Activated CD4-positive, CD25-positive, alpha-beta regulatory T cell treated with anti-CD3 and anti-CD28 coated beads, Interleukin-2, amount 50 U/mL, for 72 hours (primary cell): ENCODE measurements around the gene NRROS.
"Not testable (repeated sequence)": the region's sequence is repeated elsewhere in the genome, so short reads cannot be mapped to it uniquely, and the experiment has no call there.

Source experiments
- DNase-seq: peaks from one replicate; pipeline ENCODE4 v3.0.0; 2021

NRROS gene

DNA sequence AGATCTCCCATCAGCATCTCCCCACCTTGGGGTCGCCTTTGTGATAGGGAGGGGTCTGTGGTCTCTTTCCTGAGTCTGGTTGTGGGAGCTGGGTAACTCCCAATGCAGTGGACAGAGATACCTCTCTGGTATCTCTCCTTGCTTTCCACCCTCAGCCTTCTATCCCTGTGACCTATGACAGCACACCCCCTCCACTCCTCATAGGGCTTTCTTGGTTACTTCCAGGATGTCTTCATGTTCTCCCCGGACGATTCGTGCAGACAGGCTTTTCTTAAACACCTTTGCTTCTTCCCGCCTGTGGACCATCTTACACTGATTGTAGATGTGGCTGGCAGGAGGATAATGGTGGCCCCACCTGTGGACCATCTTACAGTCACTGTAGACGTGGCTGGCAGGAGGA is 14.2 kb upstream of the NRROS start:
- DNase-seq = no peak

DNA sequence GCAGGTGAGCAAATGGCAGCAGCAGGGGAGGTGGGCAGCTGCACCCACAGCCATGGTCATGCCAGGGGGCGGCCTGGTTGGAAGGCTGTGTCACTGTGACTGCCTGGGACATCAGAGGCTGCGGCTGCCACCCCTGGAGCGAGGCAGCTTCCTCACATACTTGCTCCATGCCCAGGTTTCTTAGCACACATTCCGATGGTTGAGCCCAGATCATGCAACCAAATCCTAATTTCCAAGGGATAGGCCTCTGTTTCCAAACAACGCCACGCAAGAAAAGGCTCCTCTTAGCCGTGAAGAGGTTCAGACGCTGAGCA is 11.6 kb upstream of the NRROS start:
- DNase-seq = no peak

DNA sequence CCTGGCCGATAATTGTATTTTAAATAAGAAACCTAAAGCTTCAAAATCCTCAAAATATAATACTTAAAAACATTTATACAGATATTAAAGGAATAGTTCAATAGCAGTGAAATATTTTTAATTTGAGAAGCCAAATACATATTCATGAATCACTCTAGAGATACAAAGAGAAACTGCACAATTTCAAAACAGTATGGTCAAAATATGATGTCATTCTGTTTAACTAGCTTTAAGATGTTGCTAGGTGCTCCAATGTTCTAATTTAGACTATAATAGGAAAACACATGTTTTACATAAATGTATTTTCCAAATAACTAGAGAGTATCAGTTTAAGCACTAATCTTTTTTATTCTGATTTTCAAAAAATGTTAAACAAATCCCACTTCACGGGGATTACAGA is 10.3 kb upstream of the NRROS start:
- no peak for DNase-seq

DNA sequence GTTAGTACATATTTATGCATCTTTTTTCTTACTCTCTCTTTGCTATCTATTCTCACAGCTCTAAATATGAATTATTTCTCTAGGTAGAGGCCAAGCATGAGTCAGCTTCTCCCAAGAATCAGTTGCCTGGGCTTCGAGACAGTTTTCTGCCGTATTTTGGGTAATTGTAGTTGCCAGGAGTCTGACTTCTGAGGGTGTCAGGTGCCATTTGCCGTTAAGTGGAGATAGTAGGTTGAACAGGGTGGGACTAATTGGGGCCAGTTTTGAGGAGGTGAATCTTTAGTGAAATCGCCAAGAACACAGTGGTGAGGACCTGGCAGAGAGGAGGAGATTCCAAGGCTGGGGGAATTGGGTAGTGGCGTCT is 7.8 kb upstream of the NRROS start:
- DNase-seq = no peak

DNA sequence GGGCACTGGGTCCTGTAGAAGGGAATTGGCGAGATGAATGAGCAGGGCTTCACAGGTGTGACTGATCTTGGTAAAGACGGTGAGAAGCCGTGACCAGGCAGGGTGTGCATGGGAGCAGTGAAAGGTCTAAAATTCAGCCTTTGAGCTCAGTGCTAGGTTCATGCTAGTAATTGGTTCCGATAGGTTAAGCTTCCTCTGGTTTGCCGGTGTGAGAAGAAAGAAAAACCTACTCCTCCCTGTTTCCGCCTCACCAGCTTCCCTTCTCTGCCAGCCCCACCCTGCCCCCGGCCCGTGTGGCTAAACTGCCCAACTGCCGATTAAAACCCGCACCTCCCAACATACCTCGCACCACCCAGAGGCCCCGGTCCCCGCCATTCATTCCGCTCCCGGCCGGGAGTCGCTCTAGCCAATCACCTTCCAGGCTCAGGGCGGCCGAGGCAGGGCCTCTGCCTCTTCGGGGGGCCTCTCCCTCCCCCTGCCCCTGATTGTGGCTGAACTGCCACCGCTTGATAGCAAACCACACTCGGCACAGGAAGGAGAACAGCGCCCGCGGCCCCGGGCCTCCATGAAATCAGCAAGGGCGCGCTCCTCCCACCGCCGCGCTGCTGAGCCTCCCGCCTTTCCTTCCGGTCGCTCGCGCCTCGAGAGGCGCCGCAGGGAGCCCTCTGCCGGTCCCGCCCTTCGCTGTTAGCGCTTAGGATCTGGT is 7.3 kb upstream of the NRROS start:
- DNase-seq = peak; percentile 84

DNA sequence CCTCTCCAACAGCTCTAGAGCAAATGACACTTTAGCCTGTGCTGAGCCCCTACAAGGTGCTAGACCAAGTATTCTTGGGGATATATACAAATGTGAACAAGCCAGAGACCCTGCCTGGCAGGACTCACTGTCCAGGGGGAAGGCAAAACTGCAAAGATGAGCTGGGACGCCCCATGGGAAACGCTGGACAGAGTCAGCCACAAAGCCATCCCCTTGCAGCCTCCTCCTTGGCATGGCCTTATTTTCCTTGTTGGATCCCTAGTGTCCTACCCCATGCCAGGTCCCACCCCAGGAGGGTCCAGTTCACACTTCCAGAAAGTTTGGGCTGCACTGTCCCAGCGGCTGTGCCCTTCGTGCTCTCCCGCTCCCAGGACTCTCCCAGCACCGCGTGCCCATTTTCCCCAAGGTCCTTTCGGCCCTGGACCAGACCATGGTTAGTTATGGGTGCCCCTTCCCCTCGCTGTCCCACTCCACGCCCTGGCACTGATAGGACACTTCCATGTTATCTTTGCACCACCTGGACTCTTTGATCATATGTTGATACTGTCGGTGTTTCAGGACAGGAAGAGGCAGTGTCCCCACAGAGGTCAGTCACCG is 5.8 kb upstream of the NRROS start:
- DNase-seq = no peak

DNA sequence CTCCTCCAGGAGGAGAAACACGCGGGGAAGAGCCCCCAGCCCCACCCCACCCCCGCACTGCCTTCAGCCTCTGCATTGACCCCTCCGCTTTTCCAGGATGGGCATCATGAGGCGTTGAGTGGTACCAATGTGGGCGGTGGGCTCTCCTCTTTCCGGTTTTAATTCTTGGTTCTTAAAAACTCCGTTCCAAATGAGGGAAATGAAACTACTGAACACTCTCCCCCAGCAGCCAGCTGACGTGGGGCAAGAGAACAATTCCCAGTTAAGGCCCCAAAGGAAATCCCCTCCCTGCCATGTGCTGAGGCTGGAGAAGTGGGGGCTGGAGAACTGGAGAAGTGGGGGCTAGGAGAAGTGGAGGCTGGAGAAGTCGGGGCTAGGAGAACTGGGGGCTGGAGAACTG is 5.3 kb upstream of the NRROS start:
- no peak for DNase-seq

DNA sequence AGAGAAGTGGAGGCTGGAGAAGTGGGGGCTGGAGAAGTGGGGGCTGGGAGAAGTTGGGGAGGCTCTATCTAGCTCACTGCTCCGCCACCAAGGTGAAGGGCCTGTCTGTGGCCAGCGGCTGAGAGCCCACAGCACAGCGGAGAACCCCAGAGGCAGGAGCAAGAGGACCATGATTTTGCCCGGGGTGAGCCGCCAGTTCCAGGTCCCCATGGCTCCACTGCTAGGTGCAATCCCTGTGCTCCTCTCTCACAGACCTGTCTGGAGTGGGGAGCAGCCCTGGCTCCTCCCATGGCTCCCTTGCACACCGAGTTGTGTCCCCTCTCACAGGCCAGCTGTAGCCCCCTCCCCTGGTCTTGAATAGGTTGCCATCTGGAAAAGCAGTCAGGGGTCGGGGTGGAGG is 4.7 kb upstream of the NRROS start:
- DNase-seq = no peak

DNA sequence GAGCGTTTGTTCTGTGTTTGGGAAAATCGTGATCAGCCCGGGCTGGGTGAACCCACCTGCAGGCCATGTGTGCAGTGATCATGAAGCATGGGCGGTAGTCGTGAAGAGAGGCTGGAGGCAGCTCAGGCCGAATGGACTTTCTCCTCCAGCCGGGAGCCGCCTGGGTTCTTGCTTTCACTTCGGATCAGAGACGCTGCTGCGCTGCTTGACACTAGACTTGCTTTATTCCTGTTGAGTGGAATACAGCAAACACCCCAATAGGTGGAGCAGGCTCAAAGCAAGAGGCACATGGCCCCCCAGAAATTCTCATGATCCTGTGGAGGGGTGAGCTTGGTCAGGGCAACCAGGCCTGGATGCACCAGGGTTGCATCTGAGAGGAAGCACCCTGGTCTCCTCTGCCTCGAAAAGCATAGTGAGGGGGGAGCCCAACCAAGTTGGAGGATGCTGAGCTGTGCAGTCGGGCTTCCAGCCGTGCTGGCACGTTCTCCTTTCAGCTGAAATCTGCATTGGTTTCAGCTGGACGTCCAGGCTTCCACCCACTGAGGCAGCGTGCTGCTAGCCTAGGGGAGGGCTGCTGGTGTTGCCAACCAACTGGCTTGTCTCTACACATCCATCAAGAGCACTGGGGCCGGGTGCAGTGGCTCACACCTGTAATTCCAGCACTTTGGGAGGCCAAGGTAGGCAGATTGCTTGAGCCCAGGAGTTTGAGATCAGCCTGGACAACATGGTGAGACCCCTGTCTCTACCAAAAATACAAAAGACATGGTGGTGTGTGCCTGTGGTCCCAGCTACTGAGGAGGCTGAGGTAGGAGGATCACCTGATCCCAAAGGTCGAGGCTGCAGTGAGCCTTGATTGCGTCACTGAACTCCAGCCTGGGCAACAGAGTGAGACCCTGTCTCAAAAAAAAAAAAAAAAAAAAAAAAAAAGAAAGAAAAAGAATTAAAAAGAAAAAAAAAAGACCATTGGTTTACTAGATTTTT is 2.8 kb upstream of the NRROS start:
- no peak for DNase-seq

DNA sequence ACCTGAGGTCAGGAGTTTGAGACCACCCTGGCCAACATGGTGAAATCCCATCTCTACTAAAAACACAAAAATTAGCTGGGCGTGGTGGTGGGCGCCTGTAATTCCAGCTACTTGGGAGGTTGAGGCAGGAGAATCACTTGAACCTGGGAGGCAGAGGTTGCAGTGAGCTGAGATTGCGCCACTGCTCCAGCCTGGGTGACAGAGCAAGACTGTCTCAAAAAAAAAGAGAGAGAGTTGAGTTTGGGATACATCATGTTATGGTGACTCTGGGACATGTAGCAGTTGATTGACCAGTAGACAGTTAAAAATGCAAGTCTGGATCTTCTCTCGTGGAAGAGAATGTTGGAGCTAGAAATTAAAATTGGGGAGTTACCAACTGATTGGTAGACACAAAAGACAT is 1.6 kb upstream of the NRROS start:
- DNase-seq = not testable (repeated sequence)

DNA sequence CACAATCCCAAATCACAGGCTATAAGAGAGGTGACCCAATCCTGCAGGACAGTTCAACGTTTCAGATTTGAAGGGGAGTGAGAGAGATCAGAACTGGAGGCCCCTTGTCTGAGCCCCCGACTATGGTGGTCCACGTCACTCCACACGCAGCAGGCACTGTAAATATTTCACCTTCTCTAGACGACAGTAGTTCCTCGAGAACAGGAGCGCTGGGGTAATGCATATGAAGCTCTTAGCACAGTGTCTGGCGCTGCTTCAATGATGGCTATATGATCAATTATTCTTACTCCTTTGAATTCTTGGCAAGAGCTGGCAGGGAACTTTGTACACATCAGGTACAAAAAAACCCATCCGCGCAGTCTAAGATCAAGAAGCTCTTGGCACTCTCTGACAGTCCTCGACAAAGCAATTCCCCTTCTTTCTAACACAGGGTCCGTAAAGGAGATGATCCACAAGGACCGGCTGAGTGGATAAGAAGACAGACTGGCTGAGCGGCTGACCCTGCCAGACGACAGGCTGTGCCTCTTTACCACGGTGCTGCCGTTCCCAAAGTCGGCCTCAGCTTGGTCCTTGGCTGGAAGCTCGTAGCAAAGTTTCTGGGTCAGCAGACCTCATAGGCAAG is 522 bp upstream of the NRROS start:
- DNase-seq = no peak

DNA sequence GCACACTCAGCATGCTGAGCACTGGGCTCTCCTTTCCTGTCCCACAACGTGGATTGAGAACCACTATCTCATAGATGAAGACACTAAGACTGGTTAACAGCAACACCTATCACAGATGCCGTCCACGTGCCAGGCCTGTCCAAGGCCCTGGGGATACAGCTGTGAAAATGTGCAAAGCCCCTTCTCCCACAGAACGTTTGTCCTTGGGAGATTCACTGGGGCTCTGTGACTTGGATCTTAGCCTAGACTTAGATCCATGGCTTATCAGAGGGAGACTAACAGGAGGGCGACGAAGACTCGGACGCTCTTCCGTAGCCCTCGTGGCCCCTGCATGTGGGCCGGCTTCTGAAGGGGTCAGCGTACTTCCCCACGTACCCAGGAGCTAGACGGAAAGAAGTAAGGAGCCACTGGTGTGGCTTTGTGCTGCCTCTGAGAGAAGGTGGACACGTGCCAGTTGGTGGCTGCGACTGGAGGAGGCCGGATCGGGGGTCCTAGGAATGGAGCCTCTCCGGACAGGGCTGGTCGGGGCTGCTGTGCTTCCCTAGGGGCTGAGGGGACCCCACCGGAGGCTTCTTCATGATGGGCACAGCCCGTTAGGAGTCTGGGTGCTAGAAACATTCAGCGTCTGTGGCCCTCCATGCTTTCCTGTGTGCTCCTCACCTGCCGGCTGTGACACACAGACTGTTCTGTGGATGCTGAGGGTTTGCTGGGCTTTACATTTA is 964 bp downstream of the NRROS start:
- DNase-seq = no peak

DNA sequence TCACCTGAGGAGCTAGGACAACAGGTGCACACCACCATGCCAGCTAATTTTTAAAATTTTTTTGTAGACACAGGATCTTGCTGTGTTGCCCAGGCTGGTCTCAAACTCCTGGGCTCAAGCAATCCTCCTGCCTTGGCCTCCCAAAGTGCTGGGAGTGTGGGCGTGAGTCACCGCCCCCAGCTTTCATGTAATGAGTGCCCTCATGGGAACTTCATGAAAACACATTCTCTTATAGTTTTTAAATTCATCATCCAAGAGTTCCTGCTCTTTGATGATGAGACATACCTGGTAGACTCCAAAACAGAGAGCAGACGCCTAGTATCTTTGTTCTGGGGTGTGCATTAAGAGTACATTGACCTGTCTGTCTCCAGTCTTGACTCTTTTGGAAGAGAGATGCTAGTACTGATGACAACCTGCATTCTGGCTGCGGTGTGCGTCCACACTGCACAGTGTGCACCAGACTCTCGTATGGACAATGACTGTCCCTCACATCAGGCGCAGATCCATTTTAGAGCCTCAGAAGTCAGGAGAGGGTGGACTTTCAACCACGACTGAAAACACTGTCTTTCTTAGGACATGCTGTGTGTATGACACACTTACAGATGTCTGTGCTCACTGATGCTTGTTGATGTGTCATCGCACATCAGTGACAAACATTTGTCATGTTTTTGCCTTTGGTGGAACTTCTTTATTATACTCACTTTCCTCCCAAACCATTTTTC is 2.0 kb downstream of the NRROS start:
- no peak for DNase-seq

DNA sequence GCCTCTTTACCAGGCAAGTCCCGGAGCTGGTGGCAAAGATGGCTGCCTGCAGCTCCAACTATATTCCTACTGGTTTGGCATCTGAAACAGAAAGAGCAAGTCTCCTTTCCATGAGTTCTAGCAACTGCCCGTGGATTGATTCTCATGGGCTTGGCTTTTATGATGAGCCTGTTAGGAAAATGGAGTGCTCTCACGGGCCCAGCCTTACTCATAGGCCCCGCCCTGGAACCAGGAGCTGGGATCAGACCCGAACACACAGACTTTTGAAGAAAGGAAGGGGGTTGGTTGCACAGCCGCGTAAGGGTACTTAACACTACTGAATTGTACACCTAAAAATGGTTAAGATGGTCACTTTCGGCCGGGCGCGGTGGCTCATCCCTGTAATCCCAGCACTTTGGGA is 2.9 kb downstream of the NRROS start:
- DNase-seq = no peak

DNA sequence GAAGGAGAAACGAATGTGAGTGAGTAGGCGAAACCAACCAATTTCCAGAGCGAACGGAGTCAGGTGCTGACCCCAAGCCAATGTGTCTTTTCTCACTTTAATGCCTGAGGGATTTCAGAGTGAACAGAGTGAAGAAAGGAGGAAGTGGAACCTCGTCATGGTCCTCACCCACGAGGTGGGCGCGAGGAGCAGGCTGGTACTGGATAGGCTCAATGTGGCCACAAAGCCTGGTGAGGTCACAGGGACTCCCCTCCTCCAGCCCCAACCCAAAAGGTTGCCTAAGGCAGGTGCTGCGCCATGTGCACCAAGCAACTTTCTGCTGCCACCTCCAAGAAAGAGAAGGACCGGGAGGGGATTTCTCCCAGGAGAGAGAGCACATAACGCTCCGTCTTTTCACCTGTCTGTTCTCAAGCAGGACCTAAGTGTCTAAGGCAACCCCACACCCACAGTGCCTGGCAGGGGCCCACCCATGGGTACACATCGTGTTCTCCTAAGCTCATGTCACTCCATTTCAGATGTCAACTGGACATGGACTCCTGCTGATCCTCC is 3.8 kb downstream of the NRROS start:
- no peak for DNase-seq

DNA sequence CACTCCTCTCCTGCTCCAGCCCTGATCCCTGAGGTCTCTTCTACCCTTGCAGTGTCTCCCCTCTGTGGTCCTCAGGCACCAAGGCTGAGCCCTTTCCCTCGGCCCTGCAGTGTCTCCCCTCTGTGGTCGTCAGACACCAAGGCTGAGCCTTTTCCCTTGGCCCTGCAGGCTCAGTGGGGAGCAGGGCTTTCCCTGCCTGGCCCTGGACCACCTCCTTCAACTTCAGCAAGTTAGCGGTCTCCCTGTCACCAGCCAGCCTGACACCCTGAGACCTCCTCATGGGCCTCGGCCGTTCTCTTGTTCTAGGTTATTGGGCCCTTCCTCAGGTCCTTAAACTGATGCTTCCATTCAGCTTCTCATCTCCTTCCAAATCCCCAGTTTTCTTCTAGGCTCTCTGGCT is 4.3 kb downstream of the NRROS start:
- no peak for DNase-seq

DNA sequence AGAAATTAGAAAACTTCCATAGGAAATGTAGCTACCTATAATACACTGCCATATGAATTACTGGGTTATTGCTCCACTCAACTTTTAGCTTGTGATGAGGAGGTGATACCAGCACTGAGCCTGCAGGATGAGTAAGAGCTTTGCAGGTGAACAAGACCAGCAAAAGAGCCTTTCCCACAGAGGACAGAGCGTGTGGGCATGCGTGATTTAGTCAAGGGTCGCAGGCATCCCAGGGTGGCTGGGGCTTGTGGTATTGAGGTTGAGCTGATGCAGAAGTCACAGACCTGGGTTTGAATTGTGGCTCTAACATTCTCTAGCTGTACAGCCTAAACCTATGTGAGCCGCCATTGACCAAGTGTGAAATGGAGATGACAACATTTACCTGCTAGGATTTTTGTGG is 5.6 kb downstream of the NRROS start:
- no peak for DNase-seq

DNA sequence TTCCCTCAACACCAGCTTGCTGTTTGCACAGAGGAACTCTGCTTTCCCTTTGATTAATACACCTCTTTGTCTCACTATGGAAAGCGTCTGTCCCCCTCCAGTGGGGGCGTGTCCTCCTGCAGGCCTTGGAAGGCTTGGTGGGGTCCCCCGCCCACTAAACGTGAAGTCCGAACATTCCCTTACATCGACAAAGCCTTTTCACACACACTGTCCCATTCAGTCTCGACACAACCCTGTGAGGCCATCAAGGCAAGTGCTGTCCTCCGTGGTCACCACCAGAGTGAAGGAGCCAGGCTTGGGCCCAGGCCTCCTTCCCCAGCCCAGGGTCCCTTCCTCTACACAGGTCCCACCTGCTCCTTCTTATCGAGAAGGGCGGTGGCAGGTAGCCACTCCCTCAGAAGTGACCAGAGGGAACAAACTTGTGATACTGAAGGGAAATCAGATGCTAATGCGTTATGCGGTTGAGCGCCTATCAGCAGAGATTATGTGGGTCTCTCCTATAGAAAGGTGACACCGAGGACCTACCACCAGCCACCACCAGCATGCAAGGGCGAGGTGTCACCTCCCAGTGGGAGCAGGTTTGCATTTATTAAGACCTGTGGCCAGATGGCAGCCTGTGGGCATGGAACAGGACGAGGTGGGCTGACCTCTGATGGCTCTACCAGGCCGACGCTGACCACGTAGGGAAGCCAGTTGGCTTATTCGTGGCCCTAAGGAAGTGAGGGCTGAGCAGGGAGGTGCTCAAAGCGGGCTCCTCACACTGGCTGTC is 6.6 kb downstream of the NRROS start:
- no peak for DNase-seq

DNA sequence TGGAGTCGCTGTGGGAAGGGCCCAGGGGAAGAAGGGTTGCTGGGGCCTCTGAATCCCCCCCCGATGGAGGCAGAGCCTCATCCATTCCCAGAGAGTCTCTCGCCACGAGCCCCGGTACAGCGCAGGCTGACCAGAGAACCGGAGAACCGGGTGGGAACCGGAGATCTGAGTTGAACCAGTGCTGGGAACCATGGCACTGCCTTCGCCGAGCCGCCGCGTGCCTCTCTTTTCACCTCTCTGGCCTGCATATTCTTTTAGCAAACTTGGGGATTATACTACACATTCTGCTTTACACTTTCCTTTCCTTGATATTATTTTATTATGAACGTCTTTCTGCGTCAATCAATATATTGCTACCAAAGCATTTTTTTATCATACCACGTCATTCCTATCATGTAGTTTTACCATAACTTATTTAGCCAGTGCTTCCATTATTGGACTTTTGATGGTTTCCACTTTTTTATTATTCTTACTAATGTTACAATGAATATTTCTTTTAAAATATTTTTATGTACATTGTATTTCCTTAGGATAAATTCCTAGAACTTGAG is 7.2 kb downstream of the NRROS start:
- no peak for DNase-seq

DNA sequence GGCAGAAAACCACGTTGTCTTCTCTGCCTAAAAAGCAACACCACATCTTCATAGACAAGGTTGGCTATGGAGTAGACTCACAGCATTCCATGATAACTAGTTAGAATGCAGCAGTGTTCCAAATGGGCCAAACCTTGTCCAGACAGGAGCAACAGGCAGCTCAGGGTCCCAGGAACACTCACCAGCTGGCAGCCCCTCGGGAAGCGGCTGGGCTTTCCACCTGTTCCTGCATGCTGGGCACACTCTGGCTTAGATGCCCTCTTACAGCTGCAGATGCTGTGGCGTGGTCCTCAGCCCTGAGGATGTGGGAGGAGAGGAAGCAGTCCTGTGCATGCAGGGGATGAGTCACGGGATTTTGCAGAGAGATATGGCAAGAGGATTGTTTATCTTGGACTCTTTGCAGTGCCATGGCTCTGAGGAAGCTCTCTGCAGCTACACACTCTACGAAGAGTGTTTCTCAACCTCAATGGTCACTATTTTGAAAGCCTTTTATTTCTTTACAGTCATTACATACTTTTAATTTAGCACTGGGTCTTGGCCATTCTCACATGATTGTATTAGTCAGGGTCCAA is 11.3 kb downstream of the NRROS start:
- DNase-seq = no peak

DNA sequence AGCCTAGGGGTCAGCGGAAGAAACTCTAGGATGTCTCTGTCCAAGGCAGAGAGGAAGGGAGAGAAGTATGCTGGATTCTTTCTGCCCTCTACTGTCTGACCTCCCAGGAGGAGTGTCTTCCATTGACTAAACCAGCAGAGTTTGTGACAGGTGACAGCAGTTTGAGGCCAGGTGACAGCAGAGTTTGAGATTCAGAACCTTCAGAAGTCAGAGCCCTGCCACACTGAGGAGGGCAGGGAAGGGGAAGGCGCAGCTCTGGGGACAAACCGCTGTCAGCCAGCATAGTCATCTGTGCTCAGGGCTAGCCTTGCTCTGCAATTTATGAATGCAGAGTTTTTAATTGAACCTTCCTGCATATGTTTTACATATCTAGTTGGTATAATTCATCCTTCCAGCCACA is 12.3 kb downstream of the NRROS start:
- DNase-seq = no peak
